NB4 (cell line): ENCODE measurements around the gene RECQL5.

Source experiments
- TF ChIP-seq, protein P1 (sequence below): IDR thresholded peaks from one replicate; pipeline ENCODE4 v1.5.1; 2012; ENCODE audit warnings: low read depth, low read length
- TF ChIP-seq, protein P2 (sequence below): IDR thresholded peaks from 2 replicates; pipeline ENCODE4 v1.6.1; 2011; ENCODE audit warnings: low read depth, low read length

GRCh38 chr17:75622771-75623273 lies 44.1 kb downstream of the RECQL5 start:
- TF ChIP-seq, protein P1, sequence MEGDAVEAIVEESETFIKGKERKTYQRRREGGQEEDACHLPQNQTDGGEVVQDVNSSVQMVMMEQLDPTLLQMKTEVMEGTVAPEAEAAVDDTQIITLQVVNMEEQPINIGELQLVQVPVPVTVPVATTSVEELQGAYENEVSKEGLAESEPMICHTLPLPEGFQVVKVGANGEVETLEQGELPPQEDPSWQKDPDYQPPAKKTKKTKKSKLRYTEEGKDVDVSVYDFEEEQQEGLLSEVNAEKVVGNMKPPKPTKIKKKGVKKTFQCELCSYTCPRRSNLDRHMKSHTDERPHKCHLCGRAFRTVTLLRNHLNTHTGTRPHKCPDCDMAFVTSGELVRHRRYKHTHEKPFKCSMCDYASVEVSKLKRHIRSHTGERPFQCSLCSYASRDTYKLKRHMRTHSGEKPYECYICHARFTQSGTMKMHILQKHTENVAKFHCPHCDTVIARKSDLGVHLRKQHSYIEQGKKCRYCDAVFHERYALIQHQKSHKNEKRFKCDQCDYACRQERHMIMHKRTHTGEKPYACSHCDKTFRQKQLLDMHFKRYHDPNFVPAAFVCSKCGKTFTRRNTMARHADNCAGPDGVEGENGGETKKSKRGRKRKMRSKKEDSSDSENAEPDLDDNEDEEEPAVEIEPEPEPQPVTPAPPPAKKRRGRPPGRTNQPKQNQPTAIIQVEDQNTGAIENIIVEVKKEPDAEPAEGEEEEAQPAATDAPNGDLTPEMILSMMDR, result no peak
- TF ChIP-seq, protein P2, sequence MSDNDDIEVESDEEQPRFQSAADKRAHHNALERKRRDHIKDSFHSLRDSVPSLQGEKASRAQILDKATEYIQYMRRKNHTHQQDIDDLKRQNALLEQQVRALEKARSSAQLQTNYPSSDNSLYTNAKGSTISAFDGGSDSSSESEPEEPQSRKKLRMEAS, result no peak
